ENCODE measurements around the gene ALDH1L1. TPM values are rescaled to one million over a fixed set of nuclear protein-coding genes. Genes with fewer than 3 reads are reported as not detected.

Gene ALDH1L1
- total RNA-seq, 1 experiment from 2014 or later = 1.2 TPM

DNA sequence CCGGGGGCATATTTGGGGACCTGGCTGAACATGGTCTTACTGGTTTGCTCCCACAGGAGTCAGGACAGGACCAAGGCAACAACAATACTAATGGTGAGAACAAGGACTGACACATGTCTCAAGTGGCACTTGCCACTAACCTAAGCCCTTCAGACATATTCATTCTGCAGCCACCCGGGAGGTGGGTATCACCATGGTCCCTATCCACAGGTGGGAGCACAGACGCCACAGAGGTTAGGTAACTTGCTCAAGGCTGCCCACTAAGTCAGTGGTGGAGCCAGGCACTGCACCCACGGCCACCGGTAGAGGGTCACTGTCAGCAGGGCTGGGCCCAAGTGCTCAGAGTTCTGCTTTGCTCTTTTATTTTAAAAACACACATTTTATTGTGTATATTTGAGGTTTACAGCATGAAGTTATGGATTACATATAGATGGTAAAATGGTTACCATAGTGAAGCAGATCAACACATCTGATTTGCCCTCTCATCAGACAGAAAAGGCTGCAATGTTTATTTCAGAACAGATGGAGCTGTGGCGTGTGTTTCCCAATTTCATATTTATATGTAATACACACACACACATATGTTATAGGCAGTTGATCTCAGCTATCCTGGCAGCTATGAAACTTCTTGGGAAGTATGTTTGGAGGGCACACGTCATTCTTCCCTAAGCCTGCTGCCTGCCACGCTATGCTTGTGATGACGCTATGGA, 66.5 kb downstream of the ALDH1L1 start:
- POLR2A ChIA-PET = no interaction called here
- Mint-ChIP-seq H3K4me1 (no peaks in the 10 kb centered on the region), H3K9me3 (peaks cover 2% of the 10 kb centered on the region), H3K27ac (no peak overlapping the region), H3K27me3 (ENCODE audit: low read depth) (no peaks in the 10 kb centered on the region), H3K36me3 (no peaks in the 10 kb centered on the region), H3K4me3 (no peak overlapping the region)
- DNase-seq (ENCODE audit: low spot score) = peak; percentile 47
- TF ChIP-seq, protein P1, sequence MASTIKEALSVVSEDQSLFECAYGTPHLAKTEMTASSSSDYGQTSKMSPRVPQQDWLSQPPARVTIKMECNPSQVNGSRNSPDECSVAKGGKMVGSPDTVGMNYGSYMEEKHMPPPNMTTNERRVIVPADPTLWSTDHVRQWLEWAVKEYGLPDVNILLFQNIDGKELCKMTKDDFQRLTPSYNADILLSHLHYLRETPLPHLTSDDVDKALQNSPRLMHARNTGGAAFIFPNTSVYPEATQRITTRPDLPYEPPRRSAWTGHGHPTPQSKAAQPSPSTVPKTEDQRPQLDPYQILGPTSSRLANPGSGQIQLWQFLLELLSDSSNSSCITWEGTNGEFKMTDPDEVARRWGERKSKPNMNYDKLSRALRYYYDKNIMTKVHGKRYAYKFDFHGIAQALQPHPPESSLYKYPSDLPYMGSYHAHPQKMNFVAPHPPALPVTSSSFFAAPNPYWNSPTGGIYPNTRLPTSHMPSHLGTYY (CRISPR knock-in tag; IDR thresholded peaks at IDR 0.05) = no peak
- TF ChIP-seq GRHL2 (CRISPR knock-in tag; IDR thresholded peaks at IDR 0.05; ENCODE audit: insufficient replicate concordance, severe bottlenecking) (no peak), ZNF232 (CRISPR knock-in tag; IDR thresholded peaks at IDR 0.05) (0 out of 2 replicates have a peak, but pooled peaks have one; percentile 20), JUN (CRISPR knock-in tag; IDR thresholded peaks at IDR 0.05) (no peak)
- TF ChIP-seq, protein P2, sequence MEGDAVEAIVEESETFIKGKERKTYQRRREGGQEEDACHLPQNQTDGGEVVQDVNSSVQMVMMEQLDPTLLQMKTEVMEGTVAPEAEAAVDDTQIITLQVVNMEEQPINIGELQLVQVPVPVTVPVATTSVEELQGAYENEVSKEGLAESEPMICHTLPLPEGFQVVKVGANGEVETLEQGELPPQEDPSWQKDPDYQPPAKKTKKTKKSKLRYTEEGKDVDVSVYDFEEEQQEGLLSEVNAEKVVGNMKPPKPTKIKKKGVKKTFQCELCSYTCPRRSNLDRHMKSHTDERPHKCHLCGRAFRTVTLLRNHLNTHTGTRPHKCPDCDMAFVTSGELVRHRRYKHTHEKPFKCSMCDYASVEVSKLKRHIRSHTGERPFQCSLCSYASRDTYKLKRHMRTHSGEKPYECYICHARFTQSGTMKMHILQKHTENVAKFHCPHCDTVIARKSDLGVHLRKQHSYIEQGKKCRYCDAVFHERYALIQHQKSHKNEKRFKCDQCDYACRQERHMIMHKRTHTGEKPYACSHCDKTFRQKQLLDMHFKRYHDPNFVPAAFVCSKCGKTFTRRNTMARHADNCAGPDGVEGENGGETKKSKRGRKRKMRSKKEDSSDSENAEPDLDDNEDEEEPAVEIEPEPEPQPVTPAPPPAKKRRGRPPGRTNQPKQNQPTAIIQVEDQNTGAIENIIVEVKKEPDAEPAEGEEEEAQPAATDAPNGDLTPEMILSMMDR (IDR thresholded peaks at IDR 0.05) = peak; percentile 50
- TF ChIP-seq, protein P3, sequence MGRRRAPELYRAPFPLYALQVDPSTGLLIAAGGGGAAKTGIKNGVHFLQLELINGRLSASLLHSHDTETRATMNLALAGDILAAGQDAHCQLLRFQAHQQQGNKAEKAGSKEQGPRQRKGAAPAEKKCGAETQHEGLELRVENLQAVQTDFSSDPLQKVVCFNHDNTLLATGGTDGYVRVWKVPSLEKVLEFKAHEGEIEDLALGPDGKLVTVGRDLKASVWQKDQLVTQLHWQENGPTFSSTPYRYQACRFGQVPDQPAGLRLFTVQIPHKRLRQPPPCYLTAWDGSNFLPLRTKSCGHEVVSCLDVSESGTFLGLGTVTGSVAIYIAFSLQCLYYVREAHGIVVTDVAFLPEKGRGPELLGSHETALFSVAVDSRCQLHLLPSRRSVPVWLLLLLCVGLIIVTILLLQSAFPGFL (CRISPR knock-in tag; IDR thresholded peaks at IDR 0.05; ENCODE audit: borderline replicate concordance) = no peak
- TF ChIP-seq, protein P4, sequence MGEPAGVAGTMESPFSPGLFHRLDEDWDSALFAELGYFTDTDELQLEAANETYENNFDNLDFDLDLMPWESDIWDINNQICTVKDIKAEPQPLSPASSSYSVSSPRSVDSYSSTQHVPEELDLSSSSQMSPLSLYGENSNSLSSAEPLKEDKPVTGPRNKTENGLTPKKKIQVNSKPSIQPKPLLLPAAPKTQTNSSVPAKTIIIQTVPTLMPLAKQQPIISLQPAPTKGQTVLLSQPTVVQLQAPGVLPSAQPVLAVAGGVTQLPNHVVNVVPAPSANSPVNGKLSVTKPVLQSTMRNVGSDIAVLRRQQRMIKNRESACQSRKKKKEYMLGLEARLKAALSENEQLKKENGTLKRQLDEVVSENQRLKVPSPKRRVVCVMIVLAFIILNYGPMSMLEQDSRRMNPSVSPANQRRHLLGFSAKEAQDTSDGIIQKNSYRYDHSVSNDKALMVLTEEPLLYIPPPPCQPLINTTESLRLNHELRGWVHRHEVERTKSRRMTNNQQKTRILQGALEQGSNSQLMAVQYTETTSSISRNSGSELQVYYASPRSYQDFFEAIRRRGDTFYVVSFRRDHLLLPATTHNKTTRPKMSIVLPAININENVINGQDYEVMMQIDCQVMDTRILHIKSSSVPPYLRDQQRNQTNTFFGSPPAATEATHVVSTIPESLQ (CRISPR knock-in tag; IDR thresholded peaks at IDR 0.05) = no peak
- TF ChIP-seq, protein P5, sequence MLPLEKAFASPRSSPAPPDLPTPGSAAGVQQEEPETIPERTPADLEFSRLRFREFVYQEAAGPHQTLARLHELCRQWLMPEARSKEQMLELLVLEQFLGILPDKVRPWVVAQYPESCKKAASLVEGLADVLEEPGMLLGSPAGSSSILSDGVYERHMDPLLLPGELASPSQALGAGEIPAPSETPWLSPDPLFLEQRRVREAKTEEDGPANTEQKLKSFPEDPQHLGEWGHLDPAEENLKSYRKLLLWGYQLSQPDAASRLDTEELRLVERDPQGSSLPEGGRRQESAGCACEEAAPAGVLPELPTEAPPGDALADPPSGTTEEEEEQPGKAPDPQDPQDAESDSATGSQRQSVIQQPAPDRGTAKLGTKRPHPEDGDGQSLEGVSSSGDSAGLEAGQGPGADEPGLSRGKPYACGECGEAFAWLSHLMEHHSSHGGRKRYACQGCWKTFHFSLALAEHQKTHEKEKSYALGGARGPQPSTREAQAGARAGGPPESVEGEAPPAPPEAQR (CRISPR knock-in tag; IDR thresholded peaks at IDR 0.05) = no peak
- TF ChIP-seq, protein P6, sequence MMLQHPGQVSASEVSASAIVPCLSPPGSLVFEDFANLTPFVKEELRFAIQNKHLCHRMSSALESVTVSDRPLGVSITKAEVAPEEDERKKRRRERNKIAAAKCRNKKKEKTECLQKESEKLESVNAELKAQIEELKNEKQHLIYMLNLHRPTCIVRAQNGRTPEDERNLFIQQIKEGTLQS (CRISPR knock-in tag; conservative IDR thresholded peaks at IDR 0.05) = no peak
- TF ChIP-seq, protein P7, sequence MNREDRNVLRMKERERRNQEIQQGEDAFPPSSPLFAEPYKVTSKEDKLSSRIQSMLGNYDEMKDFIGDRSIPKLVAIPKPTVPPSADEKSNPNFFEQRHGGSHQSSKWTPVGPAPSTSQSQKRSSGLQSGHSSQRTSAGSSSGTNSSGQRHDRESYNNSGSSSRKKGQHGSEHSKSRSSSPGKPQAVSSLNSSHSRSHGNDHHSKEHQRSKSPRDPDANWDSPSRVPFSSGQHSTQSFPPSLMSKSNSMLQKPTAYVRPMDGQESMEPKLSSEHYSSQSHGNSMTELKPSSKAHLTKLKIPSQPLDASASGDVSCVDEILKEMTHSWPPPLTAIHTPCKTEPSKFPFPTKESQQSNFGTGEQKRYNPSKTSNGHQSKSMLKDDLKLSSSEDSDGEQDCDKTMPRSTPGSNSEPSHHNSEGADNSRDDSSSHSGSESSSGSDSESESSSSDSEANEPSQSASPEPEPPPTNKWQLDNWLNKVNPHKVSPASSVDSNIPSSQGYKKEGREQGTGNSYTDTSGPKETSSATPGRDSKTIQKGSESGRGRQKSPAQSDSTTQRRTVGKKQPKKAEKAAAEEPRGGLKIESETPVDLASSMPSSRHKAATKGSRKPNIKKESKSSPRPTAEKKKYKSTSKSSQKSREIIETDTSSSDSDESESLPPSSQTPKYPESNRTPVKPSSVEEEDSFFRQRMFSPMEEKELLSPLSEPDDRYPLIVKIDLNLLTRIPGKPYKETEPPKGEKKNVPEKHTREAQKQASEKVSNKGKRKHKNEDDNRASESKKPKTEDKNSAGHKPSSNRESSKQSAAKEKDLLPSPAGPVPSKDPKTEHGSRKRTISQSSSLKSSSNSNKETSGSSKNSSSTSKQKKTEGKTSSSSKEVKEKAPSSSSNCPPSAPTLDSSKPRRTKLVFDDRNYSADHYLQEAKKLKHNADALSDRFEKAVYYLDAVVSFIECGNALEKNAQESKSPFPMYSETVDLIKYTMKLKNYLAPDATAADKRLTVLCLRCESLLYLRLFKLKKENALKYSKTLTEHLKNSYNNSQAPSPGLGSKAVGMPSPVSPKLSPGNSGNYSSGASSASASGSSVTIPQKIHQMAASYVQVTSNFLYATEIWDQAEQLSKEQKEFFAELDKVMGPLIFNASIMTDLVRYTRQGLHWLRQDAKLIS (CRISPR knock-in tag; IDR thresholded peaks at IDR 0.05; ENCODE audit: borderline replicate concordance) = no peak
- TF ChIP-seq, protein P8, sequence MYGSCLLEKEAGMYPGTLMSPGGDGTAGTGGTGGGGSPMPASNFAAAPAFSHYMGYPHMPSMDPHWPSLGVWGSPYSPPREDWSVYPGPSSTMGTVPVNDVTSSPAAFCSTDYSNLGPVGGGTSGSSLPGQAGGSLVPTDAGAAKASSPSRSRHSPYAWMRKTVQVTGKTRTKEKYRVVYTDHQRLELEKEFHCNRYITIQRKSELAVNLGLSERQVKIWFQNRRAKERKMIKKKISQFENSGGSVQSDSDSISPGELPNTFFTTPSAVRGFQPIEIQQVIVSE (CRISPR knock-in tag; IDR thresholded peaks at IDR 0.05; ENCODE audit: borderline replicate concordance) = no peak
- peak; percentile 93 for ATAC-seq
- CTCF ChIA-PET = interaction anchor here (1.0 to 2.1 kb wide), 4 partner anchors 10 to 185 kb away, joined by 3 to 10 read pairs (median 6); no protein-coding TSS in a partner anchor
